ENCODE data around the gene MS4A4E. TPM values are rescaled to one million over a fixed set of nuclear protein-coding genes. Genes with fewer than 3 reads are reported as not detected.

MS4A4E gene
- total RNA-seq, 1 experiment from 2014 or later, result not detected

GRCh38 chr11:60169264-60169915, 73.5 kb downstream of the MS4A4E start:
- CTCF ChIA-PET, result no interaction called here
- Histone ChIP-seq H3K27ac (peak overlapping the region; percentile 69), H3F3A (ENCODE audit: insufficient read depth, low read depth) (peaks cover 11% of the 10 kb centered on the region; the same call in 1 of the 2 replicates), H3K4me1 (replicated peaks; ENCODE audit: insufficient read depth) (peaks cover 21% of the 10 kb centered on the region), H3K9me3 (ENCODE audit: insufficient read depth, low read depth) (no peaks in the 10 kb centered on the region), H3K4me3 (no peak overlapping the region), H3K79me2 (ENCODE audit: low read depth) (no peaks in the 10 kb centered on the region), H3K9me2 (ENCODE audit: insufficient read depth) (no peaks in the 10 kb centered on the region), H3K36me3 (ENCODE audit: low read depth) (no peaks in the 10 kb centered on the region), H3K4me2 (peak overlapping the region; percentile 24), H2AFZ (peak overlapping the region; percentile 17; the same call in 1 of the 2 replicates), H4K20me1 (ENCODE audit: insufficient read depth) (no peaks in the 10 kb centered on the region), H3K27me3 (ENCODE audit: insufficient read depth, low read depth) (no peaks in the 10 kb centered on the region)
- DNase-seq, result peak; percentile 46 to 75
- no peak for TF ChIP-seq EZH2 (IDR thresholded peaks at IDR 0.05; ENCODE audit: low read depth)
- TF ChIP-seq CTCF (conservative IDR thresholded peaks at IDR 0.05), result peak; percentile 74
- POLR2A ChIA-PET (ENCODE audit: unreplicated experiment), result interaction anchor here (0.6 kb wide), 1 partner anchor 212 kb away, joined by 6 read pairs; no protein-coding TSS in a partner anchor
- intact Hi-C loops (cut with micrococcal nuclease; ENCODE audit: unreplicated experiment), result no loop called here
- BruUV-seq (replicated peaks), result no TSS peak

GRCh38 chr11:60168306-60168705, 74.6 kb downstream of the MS4A4E start:
- BruUV-seq (replicated peaks), result no TSS peak
- H3K79me2 ChIP-seq (ENCODE audit: low read depth), result no peaks in the 10 kb centered on the region
- ChIA-PET CTCF (no interaction called here), POLR2A (ENCODE audit: unreplicated experiment) (no interaction called here)
- H3K4me3 ChIP-seq, result no peak overlapping the region
- no peaks in the 10 kb centered on the region for H3K36me3 ChIP-seq (ENCODE audit: low read depth)
- H3K4me1 ChIP-seq (replicated peaks; ENCODE audit: insufficient read depth), result peaks cover 21% of the 10 kb centered on the region
- H3K27me3 ChIP-seq (ENCODE audit: insufficient read depth, low read depth), result no peaks in the 10 kb centered on the region
- H2AFZ ChIP-seq, result no peak overlapping the region
- peak in 1 of 2 experiments; percentile 7 for DNase-seq
- H3K9me3 ChIP-seq (ENCODE audit: insufficient read depth, low read depth), result no peaks in the 10 kb centered on the region
- no peak overlapping the region for H3K4me2 ChIP-seq
- no peak overlapping the region for H3K27ac ChIP-seq
- intact Hi-C loops (cut with micrococcal nuclease; ENCODE audit: unreplicated experiment), result no loop called here
- no peaks in the 10 kb centered on the region for H4K20me1 ChIP-seq (ENCODE audit: insufficient read depth)
- H3K9me2 ChIP-seq (ENCODE audit: insufficient read depth), result no peaks in the 10 kb centered on the region
- H3F3A ChIP-seq (ENCODE audit: insufficient read depth, low read depth), result peaks cover 11% of the 10 kb centered on the region; the same call in 1 of the 2 replicates
- TF ChIP-seq CTCF (conservative IDR thresholded peaks at IDR 0.05) (no peak), EZH2 (IDR thresholded peaks at IDR 0.05; ENCODE audit: low read depth) (no peak)

- H3K27me3 ChIP-seq (ENCODE audit: insufficient read depth, low read depth), result no peaks in the 10 kb centered on the region
- no peaks in the 10 kb centered on the region for H3K9me3 ChIP-seq (ENCODE audit: insufficient read depth, low read depth)
- TF ChIP-seq CTCF (conservative IDR thresholded peaks at IDR 0.05), result no peak
- TF ChIP-seq EZH2 (IDR thresholded peaks at IDR 0.05; ENCODE audit: low read depth), result no peak
- H3F3A ChIP-seq (ENCODE audit: insufficient read depth, low read depth), result peaks cover 11% of the 10 kb centered on the region; the same call in 1 of the 2 replicates
- no peak for DNase-seq
- H3K9me2 ChIP-seq (ENCODE audit: insufficient read depth), result no peaks in the 10 kb centered on the region
- H3K4me2 ChIP-seq, result no peak overlapping the region
- no peaks in the 10 kb centered on the region for H4K20me1 ChIP-seq (ENCODE audit: insufficient read depth)
- no TSS peak for BruUV-seq (replicated peaks)
- H3K79me2 ChIP-seq (ENCODE audit: low read depth), result no peaks in the 10 kb centered on the region
- H3K4me3 ChIP-seq, result no peak overlapping the region
- intact Hi-C loops (cut with micrococcal nuclease; ENCODE audit: unreplicated experiment), result no loop called here
- H3K4me1 ChIP-seq (replicated peaks; ENCODE audit: insufficient read depth), result peaks cover 21% of the 10 kb centered on the region
- POLR2A ChIA-PET (ENCODE audit: unreplicated experiment), result no interaction called here
- CTCF ChIA-PET, result no interaction called here
- no peak overlapping the region for H3K27ac ChIP-seq
- H2AFZ ChIP-seq, result no peak overlapping the region
- H3K36me3 ChIP-seq (ENCODE audit: low read depth), result no peaks in the 10 kb centered on the region
These were observed 77.0 kb downstream of the MS4A4E start for GRCh38 chr11:60165951-60166350.

All from PC-9 (cell line).